Aorta (tissue), 5 donors: ENCODE data around the gene OVOL2. TPM values are rescaled to one million over a fixed set of nuclear protein-coding genes. Genes with fewer than 3 reads are reported as not detected.
"Not testable (repeated sequence)": the region's sequence is repeated elsewhere in the genome, so short reads cannot be mapped to it uniquely, and the experiment has no call there.

Source experiments
- ATAC-seq: fragments of 200-7000 bp; cut with Tn5 transposase; one replicate; pipeline ENCODE4 v1.9.1; 2022; ENCODE audit warnings: moderate library complexity; ENCODE audit not compliant: low FRiP score
- DNase-seq, 2 donors: peaks; one replicate each; pipeline ENCODE4 v3.0.0-alpha.2; 2020
- H3K27ac ChIP-seq, 2 donors: one replicate each; pipeline ENCODE4 v1.5.1; 2013; ENCODE audit warnings: low read length in 2 of 2, mild to moderate bottlenecking in 2 of 2, moderate library complexity in 2 of 2, control low read depth in 1 of 2, inconsistent platforms in 1 of 2, low read depth in 1 of 2
- H3K27me3 ChIP-seq, 2 donors: one replicate each; pipeline ENCODE4 v1.6.1; 2013; ENCODE audit warnings: control low read depth in 1 of 2, low read length in 1 of 2, mild to moderate bottlenecking in 1 of 2, moderate library complexity in 1 of 2; ENCODE audit not compliant: insufficient read depth in 2 of 2, control insufficient read depth in 1 of 2
- H3K36me3 ChIP-seq, 2 donors: one replicate each; pipeline ENCODE4 v1.6.1; 2013; ENCODE audit warnings: control low read depth in 1 of 2, low read length in 1 of 2, mild to moderate bottlenecking in 1 of 2; ENCODE audit not compliant: insufficient read depth in 2 of 2, control insufficient read depth in 1 of 2
- H3K4me1 ChIP-seq, 2 donors: one replicate each; pipeline ENCODE4 v1.6.1; 2013; ENCODE audit warnings: low read length in 2 of 2, control low read depth in 1 of 2, mild to moderate bottlenecking in 1 of 2, moderate library complexity in 1 of 2; ENCODE audit not compliant: insufficient read depth in 2 of 2, control insufficient read depth in 1 of 2
- H3K4me3 ChIP-seq, 2 donors: one replicate each; pipeline ENCODE4 v1.5.1; 2013; ENCODE audit warnings: low read length in 2 of 2, control low read depth in 1 of 2, mild to moderate bottlenecking in 1 of 2
- H3K9me3 ChIP-seq: one replicate; pipeline ENCODE4 v1.6.1; 2013; ENCODE audit warnings: mild to moderate bottlenecking, low read length; ENCODE audit not compliant: control insufficient read depth
- WGBS, 2 donors: extraction: QIAGEN DNeasy Blood & Tissue Kit; methylation state at CpG; one replicate each; pipeline ENCODE4 v1.1.7; 2013; 5-methylcytosine and 5-hydroxymethylcytosine counted together
- intact Hi-C, 2 donors: fragments of 100-400 bp; cut with DNase I; formaldehyde crosslinking; loops; one replicate each; pipeline versions ENCODE4 v1.14.2 to v1.15.0; 2022
- long read RNA-seq, 2 donors: library from polyadenylated mRNA; unstranded; transcript quantifications; one replicate each; pipeline ENCODE4 v2.0.0, GENCODE V29; 2020 to 2021
- polyA plus RNA-seq, 2 donors: library from polyadenylated mRNA; stranded (reverse); fragments of 200-250 nt; gene quantifications; one replicate each; pipeline ENCODE4 v1.2.3, GENCODE V29; 2013
- total RNA-seq, 2 donors: library from RNA; stranded (reverse); fragmentation: NEBNext Ultra II Directional; extraction: Animal tissue kit (Norgen Biotek cat#: 25700); gene quantifications; one replicate each; pipeline ENCODE4 v1.2.1, GENCODE V29; 2021
- donor health status: healthy with polysubstance abuse.
- donor health status: Bipolar disorder and iron deficiency.
- donor health status: DM: no; HTN: no; CAD: no.
- donor health status: DM: no; HTN: no; CAD: no.
- donor health status: DM: yes; HTN: yes; CAD: no.

The OVOL2 gene
- total RNA-seq (not detected), polyA plus RNA-seq (1 to 10 TPM in 1 of 2 donors, under 1 TPM in 1; 0.08 to 3.1 TPM)
- long read RNA-seq, donor 1, result 0 reads
- long read RNA-seq, donor 2, partial matches to known transcripts, result 0 of 3 reads
- long read RNA-seq, donor 2, other reads (novel, unspliced or antisense), result 3 of 3 reads

- ATAC-seq, result no peak
- 1% methylated on average over 50 to 73 of the region's 73 CpGs for WGBS, 2 donors
- no peak within 1 kb of the TSS for H3K27ac ChIP-seq
- no peaks in the 10 kb centered on the region for H3K27me3 ChIP-seq
- peak within 1 kb of the TSS; percentile 3 to 38 for H3K4me3 ChIP-seq
- intact Hi-C loops, result no loop called here
- H3K36me3 ChIP-seq, result no peaks in the 10 kb centered on the region
- DNase-seq, result no peak
- H3K4me1 ChIP-seq, result no peaks in the 10 kb centered on the region
- no peaks in the 10 kb centered on the region for H3K9me3 ChIP-seq
These were observed at the start of gene OVOL2 for GRCh38 chr20:18057101-18057993. Gene OVOL2 (minus strand): TSS chr20:18057916. CDS start chr20:18057634, 282 bp downstream.

DNA sequence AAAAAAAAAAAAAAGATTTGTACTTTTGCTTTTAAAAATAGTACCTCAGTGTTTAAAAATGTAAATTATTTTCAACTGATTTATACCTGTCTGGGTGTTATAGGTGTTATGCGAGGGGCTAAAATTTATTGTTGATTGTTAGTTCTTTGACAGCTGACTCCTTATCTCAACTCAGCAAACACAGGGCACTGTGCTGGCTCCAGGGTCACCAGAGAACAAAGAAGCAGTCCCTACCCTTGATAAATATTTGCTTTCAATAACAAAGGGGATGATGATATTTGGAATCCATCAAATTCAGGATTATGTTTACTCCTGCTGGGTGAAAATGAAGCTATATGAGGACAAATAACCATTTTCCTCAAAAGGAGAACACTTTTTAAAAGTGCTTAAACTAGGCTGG, 45.8 kb upstream of the OVOL2 start:
- Histone ChIP-seq H3K4me3 (no peak overlapping the region), H3K36me3 (no peaks in the 10 kb centered on the region), H3K9me3 (peaks cover 3% of the 10 kb centered on the region), H3K27ac (no peak overlapping the region), H3K27me3 (peaks cover 0 to 1% of the 10 kb centered on the region in 2 donors), H3K4me1 (no peaks in the 10 kb centered on the region)
- ATAC-seq, result no peak
- 42 to 45% methylated on average over 1 of the region's 1 CpG for WGBS, 2 donors
- intact Hi-C loops, result no loop called here
- DNase-seq, result no peak

- DNase-seq (no peak), ATAC-seq (no peak)
- H3K27ac ChIP-seq, result no peak overlapping the region
- H3K27me3 ChIP-seq, result peaks cover 0 to 1% of the 10 kb centered on the region in 2 donors
- H3K4me3 ChIP-seq, result no peak overlapping the region
- H3K9me3 ChIP-seq, result peaks cover 3% of the 10 kb centered on the region
- WGBS, 2 donors, result 26 to 32% methylated on average over 7 of the region's 7 CpGs
- H3K4me1 ChIP-seq, result no peaks in the 10 kb centered on the region
- intact Hi-C loops, result no loop called here
- no peaks in the 10 kb centered on the region for H3K36me3 ChIP-seq
These were observed 43.6 kb upstream of the OVOL2 start for GRCh38 chr20:18101125-18101810.

DNA sequence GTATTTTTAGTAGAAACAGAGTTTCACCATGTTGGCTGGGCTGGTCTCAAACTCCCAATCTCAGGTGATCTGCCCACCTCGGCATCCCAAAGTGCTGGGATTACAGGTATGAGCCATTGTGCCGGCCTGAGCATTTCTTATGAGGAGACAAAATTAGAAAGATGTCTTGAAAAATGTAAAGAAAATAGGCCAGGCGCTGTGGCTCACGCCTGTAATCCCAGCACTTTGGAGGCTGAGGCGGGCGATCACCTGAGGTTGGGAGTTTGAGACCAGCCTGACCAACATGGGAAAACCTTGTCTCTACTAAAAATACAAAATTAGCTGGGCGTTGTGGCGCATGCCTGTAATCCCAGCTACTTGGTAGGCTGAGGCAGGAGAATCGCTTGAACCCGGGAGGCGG, 42.9 kb upstream of the OVOL2 start:
- H3K4me1 ChIP-seq, intact Hi-C loops, H3K27me3 ChIP-seq, DNase-seq, H3K27ac ChIP-seq, H3K9me3 ChIP-seq, H3K36me3 ChIP-seq, H3K4me3 ChIP-seq, ATAC-seq: not testable (repeated sequence)
- WGBS, 2 donors, result 93 to 94% methylated on average over 11 of the region's 11 CpGs

DNA sequence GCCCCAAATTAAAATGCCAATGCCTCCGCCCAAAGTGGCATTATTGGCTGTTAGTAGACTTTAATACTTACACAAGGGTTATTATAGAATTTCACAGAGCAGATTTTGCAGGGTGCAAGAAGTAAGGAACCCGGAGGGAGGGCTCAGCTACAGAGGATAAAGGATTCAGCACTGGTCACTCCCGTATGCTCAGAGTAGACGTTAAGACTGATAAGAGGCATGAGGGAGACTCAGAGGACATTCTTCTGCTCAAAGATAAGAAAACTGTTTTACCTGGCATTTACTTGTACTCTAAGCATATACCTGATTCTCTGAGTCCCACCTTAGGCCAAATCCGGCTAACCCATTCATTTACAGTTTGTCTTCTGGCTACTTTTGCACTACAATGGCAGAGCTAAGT, 36.5 kb upstream of the OVOL2 start:
- ATAC-seq (no peak), DNase-seq (no peak)
- Histone ChIP-seq H3K27ac (no peak overlapping the region), H3K4me3 (no peak overlapping the region), H3K4me1 (no peaks in the 10 kb centered on the region), H3K9me3 (no peaks in the 10 kb centered on the region), H3K36me3 (no peaks in the 10 kb centered on the region), H3K27me3 (no peaks in the 10 kb centered on the region)
- WGBS, 2 donors, result 72 to 74% methylated on average over 5 of the region's 5 CpGs
- intact Hi-C loops, result no loop called here

DNA sequence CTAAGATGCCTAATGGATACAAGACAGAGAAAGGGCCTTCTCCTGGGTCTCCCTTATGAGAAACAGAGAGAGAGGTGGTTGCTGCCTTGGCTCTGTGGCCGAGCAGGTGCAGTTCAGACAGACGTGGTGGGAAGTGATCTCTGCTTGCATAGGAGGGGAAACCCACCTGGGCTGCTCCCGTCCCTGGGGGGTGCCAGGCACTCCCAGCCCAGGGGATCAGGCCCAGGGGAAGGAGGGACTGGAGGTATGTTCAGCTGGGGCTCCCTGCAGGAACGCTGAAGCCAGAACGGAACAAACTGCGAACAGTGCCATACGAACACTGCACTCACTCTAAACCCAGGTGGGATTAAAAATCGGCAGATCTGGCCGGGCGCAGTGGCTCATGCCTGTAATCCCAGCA, 35.7 kb upstream of the OVOL2 start:
- H3K9me3 ChIP-seq, result no peaks in the 10 kb centered on the region
- 65 to 81% methylated on average over 10 of the region's 10 CpGs for WGBS, 2 donors
- intact Hi-C loops, result no loop called here

DNA sequence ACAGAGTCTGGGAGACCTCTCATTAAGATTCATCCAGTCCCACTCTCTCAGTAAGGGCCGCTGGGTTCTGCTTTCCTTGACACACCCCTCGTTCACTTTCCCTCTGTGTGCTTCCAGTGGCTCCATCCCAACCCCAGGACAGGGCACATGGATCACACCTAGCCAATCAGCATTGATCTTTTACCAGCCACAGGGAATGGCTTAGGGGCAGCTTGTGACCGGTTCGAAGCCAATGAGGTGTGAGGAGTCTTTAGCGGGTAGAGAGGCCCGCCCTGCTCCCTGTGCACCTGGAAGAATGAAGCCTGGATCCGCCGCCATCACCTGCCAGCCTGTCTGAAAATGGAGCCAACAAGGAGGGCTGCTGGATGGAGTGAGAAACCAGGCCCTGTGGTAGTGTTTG, 35.2 kb upstream of the OVOL2 start:
- Histone ChIP-seq H3K4me1 (no peaks in the 10 kb centered on the region), H3K4me3 (no peak overlapping the region), H3K27me3 (no peaks in the 10 kb centered on the region), H3K36me3 (no peaks in the 10 kb centered on the region), H3K9me3 (no peaks in the 10 kb centered on the region), H3K27ac (no peak overlapping the region)
- intact Hi-C loops, result no loop called here
- no peak for DNase-seq
- WGBS, 2 donors, result 76 to 87% methylated on average over 8 of the region's 8 CpGs
- ATAC-seq, result no peak

More for the DNA sequence above, 35.7 kb upstream of the OVOL2 start:
- no peaks in the 10 kb centered on the region for H3K4me1 ChIP-seq
- H3K36me3 ChIP-seq, result no peaks in the 10 kb centered on the region
- DNase-seq (no peak), ATAC-seq (no peak)
- H3K4me3 ChIP-seq, result no peak overlapping the region
- H3K27me3 ChIP-seq, result no peaks in the 10 kb centered on the region
- H3K27ac ChIP-seq, result no peak overlapping the region

DNA sequence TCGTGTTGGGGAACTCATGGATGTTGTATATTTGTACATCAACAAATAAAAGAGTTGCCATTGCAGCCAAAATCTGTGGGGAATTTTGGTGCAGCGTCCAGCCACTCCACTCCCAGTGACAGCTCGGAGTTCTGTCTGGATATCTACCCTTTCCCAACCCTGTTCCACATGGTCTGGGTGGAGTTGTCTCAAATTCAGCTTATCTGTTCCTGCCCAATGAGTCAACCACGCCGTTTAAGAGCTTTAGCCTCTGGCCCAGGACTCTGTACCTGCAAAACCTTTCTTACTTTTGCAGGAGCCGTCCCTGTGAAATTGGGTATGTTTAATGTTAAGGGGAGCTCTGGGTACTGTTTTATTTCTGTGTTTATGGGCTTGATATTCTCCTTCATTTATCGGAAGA, 33.9 kb upstream of the OVOL2 start:
- 63 to 68% methylated on average over 7 of the region's 7 CpGs for WGBS, 2 donors
- Histone ChIP-seq H3K27ac (no peak overlapping the region), H3K4me3 (no peak overlapping the region), H3K9me3 (no peaks in the 10 kb centered on the region), H3K4me1 (no peaks in the 10 kb centered on the region), H3K36me3 (no peaks in the 10 kb centered on the region), H3K27me3 (no peaks in the 10 kb centered on the region)
- intact Hi-C loops, result no loop called here
- DNase-seq (no peak), ATAC-seq (no peak)
